Measurements from ENCODE around the gene GALP. TPM values are rescaled to one million over a fixed set of nuclear protein-coding genes. Genes with fewer than 3 reads are reported as not detected.

The GALP gene
- total RNA-seq, 4 donors from 2014 or later = not detected

GRCh38 chr19:56159622-56160271 lies 16.1 kb upstream of the GALP start:
- H3K36me3 ChIP-seq = no peaks in the 10 kb centered on the region
- H3K4me3 ChIP-seq = no peak overlapping the region
- H3K4me1 ChIP-seq = no peaks in the 10 kb centered on the region
- DNase-seq = no peak
- TF ChIP-seq POLR2A (IDR thresholded peaks at IDR 0.05) = no peak
- TF ChIP-seq CTCF (IDR thresholded peaks at IDR 0.05) = no peak
- intact Hi-C loops (cut with DNase I; ENCODE audit: low total_unique reads) = no loop called here
- H3K27me3 ChIP-seq = no peaks in the 10 kb centered on the region
- H3K27ac ChIP-seq = no peak overlapping the region
- H3K9me3 ChIP-seq = no peaks in the 10 kb centered on the region

- Histone ChIP-seq H3K36me3 (no peaks in the 10 kb centered on the region), H3K27me3 (no peaks in the 10 kb centered on the region), H3K4me1 (no peaks in the 10 kb centered on the region), H3K9me3 (no peaks in the 10 kb centered on the region), H3K27ac (no peak overlapping the region), H3K4me3 (no peak overlapping the region)
- TF ChIP-seq POLR2A (IDR thresholded peaks at IDR 0.05) = no peak
- no peak for TF ChIP-seq CTCF (IDR thresholded peaks at IDR 0.05)
- DNase-seq = no peak
- intact Hi-C loops (cut with DNase I; ENCODE audit: low total_unique reads) = no loop called here
These were observed 14.3 kb upstream of the GALP start for GRCh38 chr19:56161534-56161933.

GRCh38 chr19:56162258-56162657 lies 13.6 kb upstream of the GALP start:
- Histone ChIP-seq H3K4me3 (no peak overlapping the region), H3K36me3 (no peaks in the 10 kb centered on the region), H3K4me1 (no peaks in the 10 kb centered on the region), H3K27me3 (no peaks in the 10 kb centered on the region), H3K27ac (no peak overlapping the region), H3K9me3 (no peaks in the 10 kb centered on the region)
- TF ChIP-seq POLR2A (IDR thresholded peaks at IDR 0.05) = no peak
- no peak for TF ChIP-seq CTCF (IDR thresholded peaks at IDR 0.05)
- intact Hi-C loops (cut with DNase I; ENCODE audit: low total_unique reads) = no loop called here
- DNase-seq = no peak

- TF ChIP-seq POLR2A (IDR thresholded peaks at IDR 0.05) (no peak), CTCF (IDR thresholded peaks at IDR 0.05) (no peak)
- H3K4me1 ChIP-seq = no peaks in the 10 kb centered on the region
- H3K9me3 ChIP-seq = no peaks in the 10 kb centered on the region
- H3K4me3 ChIP-seq = no peak overlapping the region
- no peak for DNase-seq
- intact Hi-C loops (cut with DNase I; ENCODE audit: low total_unique reads) = no loop called here
- no peaks in the 10 kb centered on the region for H3K36me3 ChIP-seq
- H3K27me3 ChIP-seq = no peaks in the 10 kb centered on the region
- H3K27ac ChIP-seq = no peak overlapping the region
These were observed 12.7 kb upstream of the GALP start for GRCh38 chr19:56163097-56163496.

- intact Hi-C loops (cut with DNase I; ENCODE audit: low total_unique reads) = no loop called here
- Histone ChIP-seq H3K4me1 (no peaks in the 10 kb centered on the region), H3K9me3 (no peaks in the 10 kb centered on the region), H3K27me3 (no peaks in the 10 kb centered on the region), H3K27ac (no peak overlapping the region), H3K36me3 (no peaks in the 10 kb centered on the region), H3K4me3 (no peak overlapping the region)
- no peak for DNase-seq
- no peak for TF ChIP-seq CTCF (IDR thresholded peaks at IDR 0.05)
- TF ChIP-seq POLR2A (IDR thresholded peaks at IDR 0.05) = no peak
These were observed 8.7 kb upstream of the GALP start for GRCh38 chr19:56167064-56167578.

Measured in uterus (tissue), 4 donors.